GM12892 (cell line): Measurements from ENCODE around the gene DTD2.
"Not testable (repeated sequence)": the region's sequence is repeated elsewhere in the genome, so short reads cannot be mapped to it uniquely, and the experiment has no call there.

Experiments used
- POLR2A ChIP-seq: IDR thresholded peaks from 2 replicates; pipeline ENCODE4 v1.6.1; 2011; ENCODE audit warnings: low read depth, low read length, control low read depth
- TAF1 ChIP-seq: IDR thresholded peaks from 2 replicates; pipeline ENCODE4 v1.6.1; 2011; ENCODE audit warnings: low read depth, mild to moderate bottlenecking, control low read depth, low read length, borderline replicate concordance

DNA sequence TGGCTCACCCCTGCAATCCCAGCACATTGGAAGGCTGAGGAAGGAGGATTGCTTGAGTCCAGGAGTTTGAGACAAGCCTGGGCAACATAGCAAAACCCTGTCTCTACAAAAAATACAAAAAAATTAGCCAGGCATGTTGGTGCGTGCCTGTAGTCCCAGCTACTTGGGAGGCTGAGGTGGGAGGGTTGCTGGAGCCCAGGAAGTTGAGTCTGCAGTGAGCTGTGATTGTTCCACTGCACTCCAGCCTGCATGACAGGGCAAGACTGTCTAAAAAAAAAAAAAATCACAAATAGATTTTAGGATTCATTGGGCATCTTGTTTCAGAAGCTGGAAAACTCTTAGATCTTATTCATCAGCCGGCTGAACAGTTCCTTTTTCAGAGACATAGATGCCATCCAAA lies 5.1 kb upstream of the DTD2 start:
- not testable (repeated sequence) for TF ChIP-seq POLR2A, TAF1
